ENCODE data around the gene KRTAP16-1.

DNA sequence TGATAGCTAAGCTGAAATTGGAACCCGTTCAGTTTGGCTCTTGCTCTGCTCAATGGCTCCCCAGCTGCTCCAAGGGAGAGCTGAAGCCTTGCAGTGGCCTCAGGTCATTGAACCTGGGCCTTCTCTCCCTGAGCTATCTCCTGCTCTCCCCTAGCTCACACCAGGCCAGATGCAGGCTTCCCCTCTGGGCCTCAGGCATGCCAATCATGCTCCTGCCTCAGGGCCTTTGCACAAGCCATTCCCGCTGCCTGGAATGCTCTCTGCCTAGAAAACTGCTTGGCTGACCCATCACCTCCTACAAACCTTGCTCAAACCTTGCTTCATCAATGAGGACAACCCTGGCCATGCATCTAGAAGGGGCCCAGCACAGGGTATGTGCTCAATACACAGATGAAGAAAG lies 23.1 kb upstream of the KRTAP16-1 start:
- TF ChIP-seq, protein P1, sequence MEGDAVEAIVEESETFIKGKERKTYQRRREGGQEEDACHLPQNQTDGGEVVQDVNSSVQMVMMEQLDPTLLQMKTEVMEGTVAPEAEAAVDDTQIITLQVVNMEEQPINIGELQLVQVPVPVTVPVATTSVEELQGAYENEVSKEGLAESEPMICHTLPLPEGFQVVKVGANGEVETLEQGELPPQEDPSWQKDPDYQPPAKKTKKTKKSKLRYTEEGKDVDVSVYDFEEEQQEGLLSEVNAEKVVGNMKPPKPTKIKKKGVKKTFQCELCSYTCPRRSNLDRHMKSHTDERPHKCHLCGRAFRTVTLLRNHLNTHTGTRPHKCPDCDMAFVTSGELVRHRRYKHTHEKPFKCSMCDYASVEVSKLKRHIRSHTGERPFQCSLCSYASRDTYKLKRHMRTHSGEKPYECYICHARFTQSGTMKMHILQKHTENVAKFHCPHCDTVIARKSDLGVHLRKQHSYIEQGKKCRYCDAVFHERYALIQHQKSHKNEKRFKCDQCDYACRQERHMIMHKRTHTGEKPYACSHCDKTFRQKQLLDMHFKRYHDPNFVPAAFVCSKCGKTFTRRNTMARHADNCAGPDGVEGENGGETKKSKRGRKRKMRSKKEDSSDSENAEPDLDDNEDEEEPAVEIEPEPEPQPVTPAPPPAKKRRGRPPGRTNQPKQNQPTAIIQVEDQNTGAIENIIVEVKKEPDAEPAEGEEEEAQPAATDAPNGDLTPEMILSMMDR (IDR thresholded peaks at IDR 0.05; ENCODE audit: low read depth, low read length) = no peak
- no peak for TF ChIP-seq EZH2phosphoT487 (IDR thresholded peaks at IDR 0.05; ENCODE audit: low read depth)
